Activated gamma-delta T cell treated with anti-CD3 and anti-CD28 coated beads, Interleukin-2, amount 50 U/mL, for 16 hours (primary cell): ENCODE measurements around the gene TMEM87B.
A peak's percentile ranks its signal among the peaks of the same experiment; 100 is the strongest.
"Not testable (repeated sequence)": the region's sequence is repeated elsewhere in the genome, so short reads cannot be mapped to it uniquely, and the experiment has no call there.

Experiments
- DNase-seq: peaks from one replicate; pipeline ENCODE4 v3.0.0-alpha.2; 2020; ENCODE audit warnings: low read depth

TMEM87B gene

DNA sequence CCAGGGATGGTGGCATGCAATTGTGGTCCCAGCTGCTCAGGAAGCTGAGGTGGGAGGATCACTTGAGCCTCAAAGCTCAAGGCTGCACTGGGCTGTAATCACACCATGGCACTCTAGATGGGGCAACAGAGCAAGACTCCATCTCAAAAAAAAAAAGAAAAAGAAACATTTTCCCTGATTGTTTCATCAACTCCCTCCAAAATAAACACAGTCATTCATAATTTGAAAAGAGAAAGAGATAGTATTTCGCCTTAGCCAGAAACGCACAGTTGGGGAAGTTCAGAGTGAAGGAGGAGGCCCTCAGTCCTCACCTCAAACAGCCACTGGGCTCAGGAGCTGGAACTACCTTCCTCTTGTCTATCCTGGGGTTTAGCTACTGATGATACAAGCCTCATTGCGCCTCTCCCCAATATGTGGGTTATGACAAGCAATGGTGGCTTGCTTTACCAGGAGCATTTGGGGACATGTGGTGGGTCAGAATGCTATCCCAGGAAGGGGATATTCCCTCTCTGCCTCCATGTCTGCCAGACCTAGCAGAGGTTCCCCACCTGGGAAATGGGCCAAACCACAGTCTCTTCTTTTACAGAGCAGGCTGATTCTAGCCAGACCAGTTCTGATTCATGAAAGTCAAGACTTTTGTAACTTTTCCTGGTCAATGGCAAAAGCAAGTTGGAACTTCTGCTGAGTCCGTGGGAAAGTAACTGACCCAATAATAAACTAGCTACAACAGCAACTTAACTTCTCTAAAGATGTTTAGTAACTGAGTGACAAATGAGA, 22.2 kb upstream of the TMEM87B start:
- no peak for DNase-seq

DNA sequence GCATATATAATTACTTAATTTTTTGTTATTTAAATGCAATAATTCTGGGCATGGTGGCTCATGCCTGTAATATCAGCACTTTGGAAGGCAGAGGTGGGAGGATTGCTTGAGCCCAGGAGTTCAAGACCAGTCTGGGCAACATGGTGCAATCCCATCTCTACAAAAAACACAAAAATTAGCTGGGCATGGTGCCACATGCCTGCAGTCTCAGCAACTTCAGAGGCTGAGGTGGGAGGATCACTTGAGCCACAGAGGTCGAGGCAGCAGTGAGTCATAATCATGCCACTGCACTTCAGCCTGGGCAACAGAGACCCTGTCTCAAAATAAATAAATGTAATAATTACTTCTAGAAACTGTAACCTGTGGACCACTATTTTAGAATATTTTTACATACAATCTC, 21.5 kb upstream of the TMEM87B start:
- no peak for DNase-seq

- no peak for DNase-seq
Observed at GRCh38 chr2:112034924-112035323, 20.1 kb upstream of the TMEM87B start.

DNA sequence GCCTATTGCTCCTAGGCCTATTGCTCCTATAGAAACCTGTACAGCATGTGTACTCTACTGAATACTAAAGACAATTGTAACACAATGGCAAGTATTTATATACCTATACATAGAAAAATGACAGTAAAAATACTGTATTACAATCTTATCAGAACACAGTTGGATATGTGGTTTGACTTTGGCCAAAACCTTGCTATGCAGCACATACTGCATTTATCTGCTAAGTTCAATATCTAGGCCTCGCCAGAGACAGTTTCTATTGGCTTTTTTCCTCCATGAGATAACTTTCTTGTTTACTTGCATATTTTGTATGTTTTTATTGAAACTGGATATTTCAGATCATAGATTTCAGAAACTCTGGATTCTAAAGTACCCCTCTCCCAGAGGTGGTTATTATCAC, 19.3 kb upstream of the TMEM87B start:
- DNase-seq = no peak

DNA sequence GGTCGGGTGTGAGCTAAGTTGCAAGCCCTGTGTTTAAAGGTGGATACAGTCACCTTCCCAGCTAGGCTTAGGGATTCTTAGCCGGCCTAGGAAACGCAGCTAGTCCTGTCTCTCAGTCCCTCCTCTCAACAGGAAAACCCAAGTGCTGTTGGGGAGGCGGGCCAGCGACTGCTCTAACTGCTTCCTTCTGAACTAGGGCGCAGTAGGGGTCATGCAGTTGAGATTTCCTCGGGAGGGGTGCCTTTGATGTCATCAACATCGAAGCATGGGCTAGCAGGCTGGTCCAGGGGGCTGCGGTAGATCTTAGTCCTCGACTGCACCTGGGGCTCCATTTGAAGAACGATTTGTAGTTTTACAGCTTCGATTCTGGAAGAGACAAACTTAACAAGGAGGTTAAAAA, 15.5 kb upstream of the TMEM87B start:
- not testable (repeated sequence) for DNase-seq

GRCh38 chr2:112040066-112040465, 15.0 kb upstream of the TMEM87B start:
- DNase-seq = not testable (repeated sequence)

DNA sequence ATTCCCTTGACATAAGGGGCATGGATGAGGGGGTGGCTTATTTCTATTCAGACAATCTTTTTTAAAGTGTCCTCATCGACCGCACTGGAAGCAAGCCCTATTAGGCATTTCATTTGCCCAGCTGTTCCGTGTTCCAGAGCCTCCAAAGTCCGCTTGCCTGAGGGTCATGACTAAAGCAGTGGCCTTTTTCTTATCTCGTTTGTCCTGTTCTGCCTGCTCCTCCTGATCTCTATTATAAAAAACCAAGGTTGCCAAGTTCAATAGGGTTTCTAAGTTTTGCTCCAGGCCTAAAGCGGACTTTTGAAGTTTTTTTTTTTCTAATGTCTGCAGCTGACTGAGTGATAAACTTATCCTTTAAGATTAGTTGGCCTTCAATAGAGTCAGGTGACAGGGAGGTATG, 13.6 kb upstream of the TMEM87B start:
- DNase-seq = not testable (repeated sequence)

- no peak for DNase-seq
Observed at GRCh38 chr2:112045446-112046014, 9.5 kb upstream of the TMEM87B start.

DNA sequence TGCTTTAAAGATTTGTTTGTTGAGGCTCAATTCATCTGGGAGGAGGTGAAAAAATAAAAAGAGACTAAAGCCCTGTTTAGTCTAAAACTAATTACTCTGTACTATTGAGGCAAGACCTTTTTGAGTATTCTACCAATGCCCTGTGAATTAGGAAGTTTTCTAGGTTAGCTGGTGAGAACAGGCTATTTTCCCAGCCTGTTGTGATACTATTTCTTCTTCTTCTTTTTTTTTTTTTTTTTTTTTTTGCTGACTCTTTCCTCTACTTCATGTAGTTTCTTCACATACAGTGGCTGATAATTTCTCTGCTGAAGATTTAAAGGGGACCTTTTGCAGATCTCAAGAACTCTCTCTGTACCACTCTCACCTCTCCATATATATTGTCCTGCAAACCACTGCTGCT, 8.8 kb upstream of the TMEM87B start:
- no peak for DNase-seq

DNA sequence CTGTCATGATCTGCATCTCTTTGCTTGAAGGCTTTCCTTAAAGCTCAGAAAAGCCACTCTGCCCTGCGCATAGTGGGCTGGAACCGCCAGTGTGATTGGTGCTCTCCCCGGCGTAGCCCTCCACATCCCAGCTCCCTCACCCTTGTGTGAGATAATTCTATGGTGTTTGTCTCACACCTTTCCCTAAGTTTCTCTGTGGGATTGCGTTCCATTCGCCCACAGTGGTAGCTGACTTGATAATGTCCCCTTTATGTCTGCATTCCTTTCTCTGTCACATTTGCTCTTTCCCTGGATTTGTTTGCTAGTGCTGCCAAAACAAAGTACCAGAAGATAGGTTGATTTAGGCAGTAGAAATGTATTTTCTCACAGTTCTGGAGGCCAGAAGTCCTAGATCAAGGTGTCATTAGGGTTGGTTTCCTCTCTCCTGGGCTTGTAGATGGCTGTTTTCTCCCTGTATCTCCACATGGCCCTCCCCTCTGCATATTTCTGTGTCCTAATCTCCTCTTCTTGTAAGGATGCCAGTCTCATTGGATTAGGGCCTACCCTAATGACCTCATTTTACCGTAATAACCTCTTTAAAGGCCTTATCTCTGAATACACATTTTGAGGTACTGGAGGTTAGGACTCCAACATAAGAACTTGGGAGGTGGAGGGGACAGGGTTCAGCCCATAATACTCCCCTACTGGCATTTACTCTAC, 7.4 kb upstream of the TMEM87B start:
- DNase-seq = no peak

GRCh38 chr2:112048236-112048592, 6.9 kb upstream of the TMEM87B start:
- no peak for DNase-seq

- DNase-seq = no peak
Observed at GRCh38 chr2:112048887-112049286, 6.2 kb upstream of the TMEM87B start.

DNA sequence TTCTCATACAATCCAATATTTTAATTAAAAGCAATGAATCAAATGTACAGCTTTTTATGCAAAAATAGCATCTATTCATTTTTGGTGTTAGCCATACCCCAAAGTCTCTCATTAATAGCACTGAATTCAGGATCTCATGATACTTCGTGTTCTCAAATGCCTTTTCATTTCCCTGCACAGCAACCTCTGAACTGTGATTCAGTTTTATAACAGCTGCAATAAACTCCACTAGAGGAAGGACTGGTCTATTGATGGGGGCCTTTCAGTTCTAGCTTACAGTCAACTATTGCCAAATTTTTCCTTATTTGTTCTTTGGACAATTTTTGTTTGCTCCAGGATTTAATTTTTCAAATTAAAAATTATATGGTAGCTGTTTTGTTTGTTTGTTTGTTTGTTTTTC, 4.8 kb upstream of the TMEM87B start:
- DNase-seq = no peak

GRCh38 chr2:112053917-112054846, 887 bp upstream of the TMEM87B start:
- peak; percentile 94 for DNase-seq

DNA sequence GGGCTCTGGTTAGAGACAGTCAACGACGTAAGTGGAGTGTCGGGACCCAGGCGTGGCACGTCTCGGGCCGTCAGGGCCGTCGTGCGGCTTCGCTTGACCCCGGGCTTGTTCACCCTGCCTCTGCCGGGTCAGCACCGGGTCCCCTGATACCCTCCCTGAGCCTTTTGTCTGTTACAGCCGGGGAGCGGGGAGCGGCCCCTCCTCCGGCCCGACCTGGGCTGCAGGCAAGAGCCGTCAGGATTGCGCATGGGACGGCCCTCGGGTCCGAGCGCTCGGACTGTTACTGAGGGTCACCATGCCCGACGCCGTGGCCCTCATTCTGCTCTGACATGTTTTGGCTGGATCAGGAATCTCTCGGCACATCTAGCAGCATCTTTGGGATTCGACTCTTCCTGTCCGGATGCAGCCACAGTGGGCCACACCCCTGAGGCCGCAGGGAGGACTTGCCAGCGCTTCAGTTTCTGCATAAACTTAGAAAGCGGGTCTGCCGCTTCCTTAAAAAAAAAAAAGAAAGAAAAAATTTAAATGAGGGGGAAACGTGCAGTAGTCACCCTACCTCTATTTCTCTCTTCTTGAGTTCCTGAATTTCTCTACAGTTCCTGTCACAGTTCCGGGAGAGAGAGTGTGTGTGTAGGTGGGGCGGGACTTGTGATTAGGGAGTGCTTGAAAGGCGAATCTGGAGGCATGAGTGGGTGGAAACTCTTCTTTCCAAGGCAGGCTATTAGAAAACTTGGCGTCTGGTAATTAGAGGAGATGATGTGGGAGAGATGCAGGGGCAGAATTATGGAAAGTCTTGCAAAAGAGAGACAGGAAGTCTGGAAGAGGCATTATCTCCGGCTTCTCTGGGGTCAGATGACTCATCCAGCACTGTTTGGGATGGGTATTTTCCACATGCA, 909 bp downstream of the TMEM87B start:
- no peak for DNase-seq

DNA sequence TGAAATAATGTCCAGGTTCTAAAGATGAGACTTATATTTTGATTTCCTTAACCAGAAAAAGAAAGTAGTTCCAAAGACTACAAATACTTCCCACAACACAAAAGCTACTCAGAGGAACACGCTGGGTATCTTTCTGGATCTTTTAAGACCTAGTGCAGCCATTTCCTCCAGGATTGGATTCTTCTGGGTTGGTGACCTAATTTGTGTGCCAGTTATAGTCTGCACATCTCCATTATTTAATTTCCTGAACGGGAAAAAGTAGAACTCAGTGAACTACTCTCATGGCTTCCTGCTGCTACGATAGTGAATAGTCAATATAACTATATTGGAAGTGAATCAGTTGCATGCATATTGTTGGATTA, 1.5 kb downstream of the TMEM87B start:
- no peak for DNase-seq

- DNase-seq = no peak
Observed at GRCh38 chr2:112059671-112060070, 4.6 kb downstream of the TMEM87B start.

GRCh38 chr2:112061299-112061698, 6.2 kb downstream of the TMEM87B start:
- DNase-seq = no peak

DNA sequence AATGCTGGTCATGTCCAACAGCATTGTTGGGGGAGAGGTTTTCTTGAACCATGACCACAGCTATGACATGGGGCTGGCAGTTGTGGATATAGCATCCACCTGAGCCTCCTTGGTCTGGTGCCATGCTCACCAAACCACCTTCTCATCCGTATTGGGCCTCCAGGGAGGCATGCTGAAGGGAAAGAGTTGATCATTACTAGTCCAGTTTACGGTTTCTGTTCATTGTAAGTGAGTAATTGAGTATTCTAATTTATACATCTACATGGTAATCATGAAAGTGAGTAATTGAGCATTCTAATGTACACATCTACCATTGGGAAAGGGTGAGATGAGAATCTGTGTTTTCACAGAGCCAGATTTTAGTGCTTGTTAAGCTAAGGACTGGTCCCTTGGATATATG, 6.8 kb downstream of the TMEM87B start:
- no peak for DNase-seq

DNA sequence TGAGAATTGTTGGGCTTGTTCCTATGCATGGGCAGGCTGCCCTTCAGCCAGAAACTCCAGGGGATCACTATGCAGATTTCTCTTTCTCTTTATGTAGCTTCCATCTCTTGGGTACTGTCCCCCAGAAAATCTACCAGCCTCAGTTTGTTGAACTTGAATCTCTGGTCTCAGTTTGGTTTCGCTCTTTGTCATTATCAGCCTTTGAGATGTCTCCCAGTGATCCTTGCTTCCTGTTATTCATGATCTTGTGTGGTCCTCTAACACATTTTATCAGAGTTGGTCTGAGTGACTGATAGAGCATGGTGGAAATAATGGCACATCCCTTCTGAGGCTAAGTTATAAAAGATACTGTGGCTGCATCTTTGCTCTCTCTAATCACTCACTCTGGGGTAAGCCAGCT, 7.8 kb downstream of the TMEM87B start:
- DNase-seq = no peak

GRCh38 chr2:112065486-112065885, 10.4 kb downstream of the TMEM87B start:
- DNase-seq = no peak
